ENCODE results near the gene FAM168A. TPM values are rescaled to one million over a fixed set of nuclear protein-coding genes. Genes with fewer than 3 reads are reported as not detected.

FAM168A gene
- polyA plus RNA-seq, 2 of the 4 experiments (the other 2 are of a cell fraction): 15.3 to 19.2 TPM

DNA sequence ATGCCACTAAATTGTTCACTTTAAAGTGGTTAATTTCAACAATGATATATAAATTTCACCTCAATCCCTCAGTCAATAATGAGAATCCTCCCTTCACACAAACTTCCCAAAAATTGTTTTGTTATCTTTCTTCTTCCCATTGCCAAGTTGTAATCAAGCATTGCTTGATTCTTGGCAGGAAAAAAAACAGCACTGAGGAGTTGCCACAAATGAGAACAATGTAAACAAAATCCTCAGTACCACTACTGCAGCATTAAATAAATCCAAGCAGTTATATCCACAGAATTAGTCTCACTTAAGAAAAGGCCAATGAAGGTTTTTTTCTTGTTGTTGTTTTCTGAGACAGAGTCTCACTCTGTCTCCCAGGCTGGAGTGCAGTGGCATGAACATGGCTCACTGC is 38.2 kb downstream of the FAM168A start:
- Histone ChIP-seq H3K4me1 (peaks cover 8% of the 10 kb centered on the region; the same call in 2 of the 3 replicates), H3K4me3 (no peak overlapping the region), H3K9me3 (no peaks in the 10 kb centered on the region), H3K27ac (no peak overlapping the region), H3K4me2 (no peak overlapping the region)
- CTCF ChIA-PET: no interaction called here
- DNase-seq (ENCODE audit: low read depth in 1 of 2, low spot score in 1 of 2): no peak
- no peak for FAIRE-seq
- TF ChIP-seq ZNF302 (CRISPR knock-in tag; IDR thresholded peaks at IDR 0.05) (no peak), KDM5A (IDR thresholded peaks at IDR 0.05) (no peak), RCOR1 (IDR thresholded peaks at IDR 0.05; ENCODE audit: low read depth, low read length) (no peak)
- TF ChIP-seq, protein P1, sequence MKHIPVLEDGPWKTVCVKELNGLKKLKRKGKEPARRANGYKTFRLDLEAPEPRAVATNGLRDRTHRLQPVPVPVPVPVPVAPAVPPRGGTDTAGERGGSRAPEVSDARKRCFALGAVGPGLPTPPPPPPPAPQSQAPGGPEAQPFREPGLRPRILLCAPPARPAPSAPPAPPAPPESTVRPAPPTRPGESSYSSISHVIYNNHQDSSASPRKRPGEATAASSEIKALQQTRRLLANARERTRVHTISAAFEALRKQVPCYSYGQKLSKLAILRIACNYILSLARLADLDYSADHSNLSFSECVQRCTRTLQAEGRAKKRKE (CRISPR knock-in tag; IDR thresholded peaks at IDR 0.05; ENCODE audit: low read depth): no peak
- no peak for ATAC-seq
- POLR2A ChIA-PET: no interaction called here

DNA sequence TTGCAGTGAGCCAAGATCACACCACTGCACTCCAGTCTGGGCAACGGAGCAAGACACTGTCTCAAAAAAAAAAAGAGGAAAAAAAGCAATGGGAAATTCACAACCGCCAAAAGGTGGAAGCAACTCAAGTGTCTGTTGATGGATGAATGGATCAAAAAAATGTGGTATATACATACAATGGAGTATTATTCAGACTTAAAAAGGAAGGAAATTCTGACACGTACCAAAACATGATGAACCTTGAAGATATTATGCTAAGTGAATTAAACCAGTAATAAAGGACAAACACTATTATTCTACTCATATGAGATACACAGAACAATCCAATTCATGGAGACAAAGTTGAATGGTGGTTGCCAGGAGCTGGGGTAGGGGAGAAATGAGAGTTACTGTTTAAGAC is 40.9 kb downstream of the FAM168A start:
- ChIA-PET POLR2A (no interaction called here), CTCF (interaction anchor here (0.6 kb wide), 1 partner anchor 12 kb away, joined by 4 read pairs; no protein-coding TSS in a partner anchor)
- TF ChIP-seq KDM1A (IDR thresholded peaks at IDR 0.05; ENCODE audit: low read depth) (no peak), ZSCAN20 (CRISPR knock-in tag; IDR thresholded peaks at IDR 0.05) (no peak), BHLHE40 (IDR thresholded peaks at IDR 0.05; ENCODE audit: low read depth, low read length) (no peak), CEBPB (IDR thresholded peaks at IDR 0.05) (no peak)
- TF ChIP-seq, protein P2, sequence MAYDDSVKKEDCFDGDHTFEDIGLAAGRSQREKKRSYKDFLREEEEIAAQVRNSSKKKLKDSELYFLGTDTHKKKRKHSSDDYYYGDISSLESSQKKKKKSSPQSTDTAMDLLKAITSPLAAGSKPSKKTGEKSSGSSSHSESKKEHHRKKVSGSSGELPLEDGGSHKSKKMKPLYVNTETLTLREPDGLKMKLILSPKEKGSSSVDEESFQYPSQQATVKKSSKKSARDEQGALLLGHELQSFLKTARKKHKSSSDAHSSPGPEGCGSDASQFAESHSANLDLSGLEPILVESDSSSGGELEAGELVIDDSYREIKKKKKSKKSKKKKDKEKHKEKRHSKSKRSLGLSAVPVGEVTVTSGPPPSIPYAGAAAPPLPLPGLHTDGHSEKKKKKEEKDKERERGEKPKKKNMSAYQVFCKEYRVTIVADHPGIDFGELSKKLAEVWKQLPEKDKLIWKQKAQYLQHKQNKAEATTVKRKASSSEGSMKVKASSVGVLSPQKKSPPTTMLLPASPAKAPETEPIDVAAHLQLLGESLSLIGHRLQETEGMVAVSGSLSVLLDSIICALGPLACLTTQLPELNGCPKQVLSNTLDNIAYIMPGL (CRISPR knock-in tag; IDR thresholded peaks at IDR 0.05; ENCODE audit: borderline replicate concordance): no peak
- Histone ChIP-seq H3K4me3 (no peak overlapping the region), H3K9me3 (no peaks in the 10 kb centered on the region), H3K27ac (no peak overlapping the region), H3K4me1 (peaks cover 8% of the 10 kb centered on the region; the same call in 2 of the 3 replicates), H3K4me2 (no peak overlapping the region)
- ATAC-seq (no peak), DNase-seq (ENCODE audit: low read depth in 1 of 2, low spot score in 1 of 2) (no peak), FAIRE-seq (no peak)
- 90% methylated on average over 3 of the region's 3 CpGs for WGBS (ENCODE audit: missing lambda C conversion rate)

DNA sequence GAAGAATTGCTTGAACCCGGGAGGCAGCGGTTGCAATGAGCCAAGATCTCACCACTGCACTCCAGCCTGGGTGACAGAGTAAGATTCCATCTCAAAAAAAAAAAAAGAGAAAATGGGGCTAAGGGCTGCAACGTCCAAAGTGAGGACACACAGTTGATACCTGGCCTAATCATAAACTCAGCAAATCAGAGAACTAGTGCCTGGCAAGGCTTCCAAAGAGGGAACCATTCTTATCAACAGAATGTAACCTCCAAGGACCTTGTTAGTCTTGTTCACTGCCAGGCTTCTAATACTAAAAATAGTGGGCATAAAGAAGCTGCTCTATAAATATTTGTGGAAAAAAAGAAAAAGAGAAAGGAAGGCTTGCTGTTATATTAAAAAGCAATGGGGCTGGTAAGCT is 42.3 kb downstream of the FAM168A start:
- WGBS (ENCODE audit: missing lambda C conversion rate): 85% methylated on average over 3 of the region's 3 CpGs
- no peak for ATAC-seq
- POLR2A ChIA-PET: no interaction called here
- H3K27ac ChIP-seq: no peak overlapping the region
- CTCF ChIA-PET: interaction anchor here (1.8 kb wide), 1 partner anchor 77 kb away, joined by 4 read pairs; no protein-coding TSS in a partner anchor
- no peak overlapping the region for H3K4me2 ChIP-seq
- FAIRE-seq: no peak
- peaks cover 8% of the 10 kb centered on the region; the same call in 2 of the 3 replicates for H3K4me1 ChIP-seq
- no peak overlapping the region for H3K4me3 ChIP-seq
- H3K9me3 ChIP-seq: no peaks in the 10 kb centered on the region
- DNase-seq (ENCODE audit: low read depth in 1 of 2, low spot score in 1 of 2): no peak
- TF ChIP-seq FOSB (CRISPR knock-in tag; IDR thresholded peaks at IDR 0.05): no peak
- no peak for TF ChIP-seq SMC3 (IDR thresholded peaks at IDR 0.05)
- TF ChIP-seq KDM1A (IDR thresholded peaks at IDR 0.05; ENCODE audit: low read depth): no peak
- TF ChIP-seq EHMT2 (IDR thresholded peaks at IDR 0.05; ENCODE audit: low read depth): no peak
- TF ChIP-seq PHF8 (IDR thresholded peaks at IDR 0.05; ENCODE audit: borderline replicate concordance, low read depth): no peak
- TF ChIP-seq ZFP36 (IDR thresholded peaks at IDR 0.05; ENCODE audit: borderline replicate concordance, partially characterized antibody): no peak
- TF ChIP-seq, protein P2 (CRISPR knock-in tag; IDR thresholded peaks at IDR 0.05; ENCODE audit: borderline replicate concordance): no peak
- no peak for TF ChIP-seq HOXB13 (CRISPR knock-in tag; IDR thresholded peaks at IDR 0.05; ENCODE audit: low read depth)
- no peak for TF ChIP-seq JUNB (IDR thresholded peaks at IDR 0.05)
- TF ChIP-seq, protein P3, sequence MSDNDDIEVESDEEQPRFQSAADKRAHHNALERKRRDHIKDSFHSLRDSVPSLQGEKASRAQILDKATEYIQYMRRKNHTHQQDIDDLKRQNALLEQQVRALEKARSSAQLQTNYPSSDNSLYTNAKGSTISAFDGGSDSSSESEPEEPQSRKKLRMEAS (IDR thresholded peaks at IDR 0.05): no peak
- no peak for TF ChIP-seq ZNF302 (CRISPR knock-in tag; IDR thresholded peaks at IDR 0.05)
- TF ChIP-seq RCOR1 (IDR thresholded peaks at IDR 0.05; ENCODE audit: low read depth, low read length): no peak

All from A549 (cell line).